GM21526 (cell line): ENCODE measurements around the gene CLEC16A.

Experiments
- ATAC-seq: cut with Tn5 transposase; IDR thresholded peaks from one replicate; pipeline ENCODE4 v1.9.1; 2021; ENCODE audit warnings: moderate library complexity; ENCODE audit not compliant: unreplicated experiment, low FRiP score

CLEC16A gene

GRCh38 chr16:10944249-10945064 is at the start of gene CLEC16A:
CLEC16A (plus strand) TSS chr16:10944564; CDS start chr16:10944718, 154 bp downstream.
- ATAC-seq, result peak; percentile 66

- ATAC-seq, result no peak
Observed at GRCh38 chr16:10895053-10895946, 49.1 kb upstream of the CLEC16A start.

GRCh38 chr16:10896165-10896564 is 48.2 kb upstream of the CLEC16A start:
- no peak for ATAC-seq

DNA sequence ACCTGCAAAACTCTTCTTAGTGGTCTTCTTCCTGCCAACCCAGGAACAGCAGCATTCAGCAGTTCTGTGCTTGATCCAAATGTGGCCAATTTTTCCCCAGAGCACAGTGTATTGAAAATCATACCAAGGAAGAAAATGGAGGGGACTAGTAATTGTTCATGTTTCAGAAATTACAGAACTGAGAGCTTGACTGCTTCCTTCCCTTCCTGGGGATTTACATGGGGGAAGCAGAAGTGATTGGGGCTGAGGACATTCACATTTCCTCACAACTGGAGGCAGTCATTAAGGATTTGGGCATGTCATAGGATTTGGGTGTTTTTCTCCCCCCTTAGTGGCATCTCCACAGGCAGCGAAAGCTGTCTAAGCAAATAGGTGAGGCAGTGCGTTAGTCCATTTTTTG is 47.6 kb upstream of the CLEC16A start:
- ATAC-seq, result no peak

- ATAC-seq, result peak; percentile 51
Observed at GRCh38 chr16:10897134-10897533, 47.2 kb upstream of the CLEC16A start.

DNA sequence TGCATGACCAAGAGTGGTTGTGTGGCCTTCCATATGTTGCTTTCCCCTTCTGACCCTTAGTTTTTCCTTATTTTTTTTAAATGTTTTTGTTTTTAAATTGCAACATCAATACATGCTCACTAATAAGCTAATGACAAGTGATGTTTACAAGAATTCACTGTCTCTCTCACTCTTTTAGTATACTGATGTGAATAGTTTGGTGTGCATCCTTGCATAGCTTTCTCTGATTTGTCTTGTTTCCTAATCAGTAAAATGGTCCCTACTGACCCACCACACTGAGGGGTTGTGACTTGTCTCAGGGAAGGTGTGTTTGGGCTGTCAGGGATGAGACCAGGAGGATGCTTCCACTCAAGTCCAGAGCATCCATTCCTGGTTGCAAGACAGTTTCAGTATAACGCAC is 41.4 kb upstream of the CLEC16A start:
- no peak for ATAC-seq

DNA sequence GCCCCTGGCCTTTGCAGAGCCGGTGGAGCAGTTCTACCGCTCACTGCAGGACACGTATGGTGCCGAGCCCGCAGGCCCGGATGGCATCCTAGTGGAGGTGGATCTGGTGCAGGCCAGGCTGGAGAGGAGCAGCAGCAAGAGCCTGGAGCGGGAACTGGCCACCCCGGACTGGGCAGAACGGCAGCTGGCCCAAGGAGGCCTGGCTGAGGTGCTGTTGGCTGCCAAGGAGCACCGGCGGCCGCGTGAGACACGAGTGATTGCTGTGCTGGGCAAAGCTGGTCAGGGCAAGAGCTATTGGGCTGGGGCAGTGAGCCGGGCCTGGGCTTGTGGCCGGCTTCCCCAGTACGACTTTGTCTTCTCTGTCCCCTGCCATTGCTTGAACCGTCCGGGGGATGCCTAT is 37.9 kb upstream of the CLEC16A start:
- no peak for ATAC-seq

- no peak for ATAC-seq
Observed at GRCh38 chr16:10906914-10907756, 37.2 kb upstream of the CLEC16A start.

- no peak for ATAC-seq
Observed at GRCh38 chr16:10907757-10908045, 36.7 kb upstream of the CLEC16A start.

DNA sequence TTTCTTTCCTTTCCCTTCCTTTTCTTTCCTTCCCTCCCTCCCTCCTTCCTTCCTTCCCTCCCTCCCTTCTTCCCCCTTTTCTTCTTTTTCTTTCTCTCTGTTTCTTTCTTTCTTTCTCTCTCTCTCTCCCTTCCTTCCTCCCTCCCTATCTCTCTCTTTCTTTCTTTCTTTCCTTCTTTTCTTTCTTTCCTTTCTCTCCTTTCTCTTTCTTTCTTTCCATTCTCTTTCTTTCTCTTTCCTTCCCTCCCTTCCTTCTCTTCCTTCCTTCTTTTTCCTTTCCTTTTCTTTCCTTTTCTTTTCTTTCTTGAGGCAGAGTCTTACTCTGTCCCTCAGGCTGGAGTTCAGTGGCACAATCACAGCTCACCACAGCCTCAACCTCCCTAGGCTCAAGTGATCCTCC is 33.1 kb upstream of the CLEC16A start:
- ATAC-seq, result no peak

- ATAC-seq, result no peak
Observed at GRCh38 chr16:10916534-10916933, 27.8 kb upstream of the CLEC16A start.

GRCh38 chr16:10918294-10919002 is 25.9 kb upstream of the CLEC16A start:
- ATAC-seq, result no peak

- no peak for ATAC-seq
Observed at GRCh38 chr16:10919003-10919351, 25.4 kb upstream of the CLEC16A start.

DNA sequence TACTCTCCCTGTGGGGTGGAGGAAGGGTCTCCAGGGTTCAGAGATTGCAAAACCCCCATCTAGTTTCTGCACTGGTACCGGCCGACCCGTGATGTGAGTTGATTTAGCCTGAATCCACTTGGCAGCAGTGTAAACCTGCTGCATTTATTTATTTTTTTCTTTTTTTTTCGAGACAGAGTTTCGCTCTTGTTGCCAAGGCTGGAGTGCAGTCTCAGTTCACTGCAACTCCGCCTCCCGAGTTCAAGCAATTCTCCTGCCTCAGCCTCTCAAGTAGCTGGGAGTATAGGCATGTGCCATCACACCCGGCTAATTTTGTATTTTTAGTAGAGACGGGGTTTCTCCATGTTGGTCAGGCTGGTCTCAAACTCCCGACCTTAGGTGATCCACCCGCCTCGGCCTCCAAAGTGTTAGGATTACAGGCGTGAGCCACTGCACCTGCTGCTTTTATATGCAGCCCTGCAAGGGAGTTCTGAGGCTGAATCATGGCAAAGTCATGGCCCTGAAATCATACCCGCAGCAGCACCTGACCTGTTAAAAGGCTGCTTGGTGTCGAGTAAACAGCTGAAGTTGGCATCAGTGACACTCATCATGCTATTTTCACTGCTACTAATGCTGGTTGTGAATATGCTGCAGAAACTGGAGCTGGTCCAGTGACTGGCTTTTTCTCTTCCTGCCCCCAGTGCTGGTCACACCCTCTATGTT is 23.5 kb upstream of the CLEC16A start:
- no peak for ATAC-seq

DNA sequence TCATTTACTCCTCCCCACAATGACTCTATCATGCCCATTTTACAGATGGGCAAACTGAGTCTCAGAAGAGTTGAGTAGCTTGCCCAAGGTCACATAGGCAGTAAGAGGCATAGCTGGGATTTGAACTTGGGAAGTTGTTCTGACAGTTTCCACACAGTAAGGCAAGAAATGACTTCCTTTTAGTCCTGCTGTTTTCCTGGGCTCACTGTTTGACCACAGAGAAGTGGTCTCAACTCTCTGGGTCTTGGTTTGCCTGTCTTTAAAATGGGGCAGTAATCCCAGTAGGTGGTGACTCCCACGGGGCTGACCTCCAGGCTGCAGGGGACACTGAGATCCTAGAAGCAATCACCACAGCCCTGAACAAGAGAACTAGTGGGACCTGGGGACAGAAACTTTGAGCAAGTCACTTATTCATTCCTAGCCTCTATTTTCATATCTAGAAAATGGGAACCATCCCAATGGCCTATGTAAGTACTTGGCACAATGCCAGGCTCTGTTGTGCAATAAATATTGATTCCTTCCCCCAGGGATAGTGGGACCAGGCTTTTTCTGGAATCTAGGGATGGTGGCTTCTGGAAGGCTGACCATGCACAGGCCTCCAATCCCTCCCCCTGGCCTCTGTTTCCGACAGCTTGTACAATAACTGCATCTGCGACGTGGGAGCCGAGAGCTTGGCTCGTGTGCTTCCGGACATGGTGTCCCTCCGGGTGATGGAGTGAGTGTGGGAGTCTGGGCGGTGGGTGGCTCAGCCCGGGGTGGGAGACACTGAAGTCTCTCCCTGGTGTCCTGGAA is 22.6 kb upstream of the CLEC16A start:
- no peak for ATAC-seq

- ATAC-seq, result no peak
Observed at GRCh38 chr16:10922328-10923145, 21.8 kb upstream of the CLEC16A start.

DNA sequence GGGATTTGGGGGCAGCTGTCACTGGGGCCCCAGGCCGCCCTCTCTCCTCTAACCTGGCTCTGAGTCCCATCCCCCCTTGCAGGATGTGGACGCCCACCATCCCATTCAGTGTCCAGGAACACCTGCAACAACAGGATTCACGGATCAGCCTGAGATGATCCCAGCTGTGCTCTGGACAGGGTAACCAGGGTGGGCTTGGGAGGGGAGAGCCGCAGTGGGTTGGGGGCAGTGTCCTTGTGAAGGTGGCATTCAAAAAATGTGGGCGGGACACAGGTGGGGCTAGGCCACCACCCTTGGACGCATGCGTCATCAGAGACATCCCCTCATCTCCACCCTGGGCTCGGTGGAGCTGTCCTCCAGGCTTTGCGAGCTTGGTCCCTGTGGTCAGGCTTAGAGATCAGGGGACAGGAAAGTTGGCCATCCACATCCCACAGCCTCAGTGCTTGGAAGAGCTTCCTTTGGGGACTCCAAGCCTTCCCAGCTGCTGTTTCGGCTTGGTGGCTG is 21.2 kb upstream of the CLEC16A start:
- ATAC-seq, result no peak

DNA sequence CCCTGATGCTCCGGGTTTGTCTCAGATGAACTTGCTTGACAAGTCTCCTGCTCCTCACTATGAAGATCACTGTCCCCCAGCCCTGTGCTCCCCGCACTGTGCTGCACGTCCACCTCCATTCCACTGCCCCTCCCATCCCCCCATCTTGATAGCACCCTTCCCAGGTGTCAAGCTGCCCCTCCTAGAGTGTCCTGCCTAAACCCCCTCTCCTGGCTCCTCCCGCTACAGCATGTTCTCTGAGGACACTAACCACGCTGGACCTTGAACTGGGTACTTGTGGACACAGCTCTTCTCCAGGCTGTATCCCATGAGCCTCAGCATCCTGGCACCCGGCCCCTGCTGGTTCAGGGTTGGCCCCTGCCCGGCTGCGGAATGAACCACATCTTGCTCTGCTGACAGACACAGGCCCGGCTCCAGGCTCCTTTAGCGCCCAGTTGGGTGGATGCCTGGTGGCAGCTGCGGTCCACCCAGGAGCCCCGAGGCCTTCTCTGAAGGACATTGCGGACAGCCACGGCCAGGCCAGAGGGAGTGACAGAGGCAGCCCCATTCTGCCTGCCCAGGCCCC is 20.6 kb upstream of the CLEC16A start:
- no peak for ATAC-seq
